Mesenchymal stem cell (in vitro differentiated cells and primary cell): ENCODE data around the gene LY86.

Experiments used
- DNase-seq: peaks from one replicate; pipeline ENCODE4 v3.0.0-alpha.2; 2013
- H2AFZ ChIP-seq: one replicate; pipeline ENCODE4 v1.6.1; 2013; ENCODE audit warnings: low read depth, mild to moderate bottlenecking, control low read depth, inconsistent platforms, low read length, moderate library complexity
- H2AK5ac ChIP-seq: 2 replicates; pipeline ENCODE4 v1.6.1; 2013; ENCODE audit warnings: low read length, moderate library complexity, mild to moderate bottlenecking, inconsistent platforms; ENCODE audit not compliant: severe bottlenecking
- H2BK120ac ChIP-seq: one replicate; pipeline ENCODE4 v1.6.1; 2013; ENCODE audit warnings: low read depth, mild to moderate bottlenecking, inconsistent platforms, low read length, moderate library complexity
- H2BK12ac ChIP-seq, 2 experiments: one replicate each; pipeline ENCODE4 v1.6.1; 2013; ENCODE audit warnings: inconsistent platforms in 2 of 2, low read length in 2 of 2, mild to moderate bottlenecking in 2 of 2, moderate library complexity in 2 of 2, control low read depth in 1 of 2
- H2BK15ac ChIP-seq: one replicate; pipeline ENCODE4 v1.6.1; 2013; ENCODE audit warnings: mild to moderate bottlenecking, low read depth, inconsistent platforms; ENCODE audit not compliant: poor library complexity, severe bottlenecking
- H2BK5ac ChIP-seq: 2 replicates; pipeline ENCODE4 v1.6.1; 2013; ENCODE audit warnings: low read depth, mild to moderate bottlenecking, low read length, control low read depth, inconsistent platforms; ENCODE audit not compliant: poor library complexity, severe bottlenecking
- H3K14ac ChIP-seq, 2 experiments: one replicate each; pipeline ENCODE4 v1.6.1; 2013; ENCODE audit warnings: inconsistent platforms in 2 of 2, low read length in 2 of 2, control low read depth in 1 of 2, mild to moderate bottlenecking in 1 of 2, moderate library complexity in 1 of 2
- H3K18ac ChIP-seq, 2 experiments: one replicate each; pipeline ENCODE4 v1.6.1; 2013; ENCODE audit warnings: inconsistent platforms in 2 of 2, low read length in 2 of 2, control low read depth in 1 of 2, low read depth in 1 of 2, mild to moderate bottlenecking in 1 of 2
- H3K23ac ChIP-seq, 2 experiments: one replicate each; pipeline ENCODE4 v1.6.1; 2013; ENCODE audit warnings: inconsistent platforms in 2 of 2, low read length in 2 of 2, mild to moderate bottlenecking in 2 of 2, moderate library complexity in 2 of 2, control low read depth in 1 of 2
- H3K27ac ChIP-seq: 2 replicates; pipeline ENCODE4 v1.5.1; 2013; ENCODE audit warnings: mild to moderate bottlenecking, moderate library complexity, low read length, control low read depth, inconsistent platforms; ENCODE audit not compliant: poor library complexity, severe bottlenecking
- H3K27me3 ChIP-seq, 2 experiments: 2 replicates each; pipeline versions ENCODE4 v1.6.1 to v1.7.0; 2013; ENCODE audit warnings: low read length in 2 of 2, mild to moderate bottlenecking in 2 of 2, moderate library complexity in 2 of 2, control low read depth in 1 of 2, inconsistent platforms in 1 of 2; ENCODE audit not compliant: control insufficient read depth in 1 of 2, insufficient read depth in 1 of 2
- H3K36me3 ChIP-seq, 2 experiments: 2 replicates each; pipeline versions ENCODE4 v1.6.1 to v1.7.0; 2013; ENCODE audit warnings: low read length in 2 of 2, control low read depth in 1 of 2, inconsistent platforms in 1 of 2, low read depth in 1 of 2, mild to moderate bottlenecking in 1 of 2; ENCODE audit not compliant: insufficient read depth in 2 of 2, control insufficient read depth in 1 of 2
- H3K4ac ChIP-seq, 2 experiments: one replicate each; pipeline ENCODE4 v1.6.1; 2013; ENCODE audit warnings: inconsistent platforms in 2 of 2, low read length in 2 of 2, mild to moderate bottlenecking in 2 of 2, moderate library complexity in 2 of 2, control low read depth in 1 of 2, low read depth in 1 of 2
- H3K4me1 ChIP-seq: 2 replicates; pipeline ENCODE4 v1.6.1; 2013; ENCODE audit warnings: low read depth, low read length, control low read depth; ENCODE audit not compliant: control insufficient read depth, insufficient read depth
- H3K4me2 ChIP-seq: 2 replicates; pipeline ENCODE4 v1.6.1; 2013; ENCODE audit warnings: low read length, mild to moderate bottlenecking, inconsistent platforms; ENCODE audit not compliant: poor library complexity, severe bottlenecking
- H3K4me3 ChIP-seq, 2 experiments: 2 replicates each; pipeline versions ENCODE4 v1.5.1 to v1.7.0; 2013; ENCODE audit warnings: low read length in 2 of 2, mild to moderate bottlenecking in 2 of 2, control low read depth in 1 of 2, low read depth in 1 of 2; ENCODE audit not compliant: insufficient read depth in 1 of 2
- H3K79me1 ChIP-seq: replicated peaks from 2 replicates; pipeline ENCODE4 v1.6.1; 2013; ENCODE audit warnings: mild to moderate bottlenecking, control low read depth, low read length, inconsistent platforms; ENCODE audit not compliant: poor library complexity, severe bottlenecking
- H3K9ac ChIP-seq: 2 replicates; pipeline ENCODE4 v1.7.0; 2013; ENCODE audit warnings: mild to moderate bottlenecking, low read length, moderate library complexity
- H3K9me3 ChIP-seq: 2 replicates; pipeline ENCODE4 v1.7.0; 2013; ENCODE audit warnings: mild to moderate bottlenecking, low read length; ENCODE audit not compliant: control insufficient read depth
- H4K8ac ChIP-seq: one replicate; pipeline ENCODE4 v1.6.1; 2013; ENCODE audit warnings: inconsistent platforms, mild to moderate bottlenecking, low read length, moderate library complexity
- H4K91ac ChIP-seq: one replicate; pipeline ENCODE4 v1.6.1; 2013; ENCODE audit warnings: mild to moderate bottlenecking, low read length, inconsistent platforms
- WGBS: methylation state at CpG from one replicate; pipeline ENCODE4 v1.1.7; 2013; ENCODE audit warnings: mixed read lengths; 5-methylcytosine and 5-hydroxymethylcytosine counted together

Gene LY86

GRCh38 chr6:6622501-6622900 is 34.0 kb downstream of the LY86 start:
- no peak overlapping the region for H2AK5ac ChIP-seq
- no peak overlapping the region for H2BK12ac ChIP-seq
- H3K79me1 ChIP-seq, result no peaks in the 10 kb centered on the region
- no peak overlapping the region for H4K91ac ChIP-seq
- no peak overlapping the region for H2BK15ac ChIP-seq
- H3K27me3 ChIP-seq, result peaks cover 4 to 39% of the 10 kb centered on the region in 2 experiments
- no peak overlapping the region for H3K4me2 ChIP-seq
- 88% methylated on average over 1 of the region's 1 CpG for WGBS
- no peak for DNase-seq
- H3K27ac ChIP-seq, result no peak overlapping the region
- no peak overlapping the region for H2BK5ac ChIP-seq
- no peaks in the 10 kb centered on the region for H3K36me3 ChIP-seq
- H3K9me3 ChIP-seq, result no peaks in the 10 kb centered on the region
- H3K23ac ChIP-seq, result no peak overlapping the region
- H4K8ac ChIP-seq, result no peak overlapping the region
- no peak overlapping the region for H3K4me3 ChIP-seq
- no peak overlapping the region for H3K18ac ChIP-seq
- no peaks in the 10 kb centered on the region for H3K4me1 ChIP-seq
- no peak overlapping the region for H3K4ac ChIP-seq
- H2AFZ ChIP-seq, result no peak overlapping the region
- H2BK120ac ChIP-seq, result no peak overlapping the region
- no peak overlapping the region for H3K14ac ChIP-seq
- no peak overlapping the region for H3K9ac ChIP-seq

GRCh38 chr6:6623553-6623952 is 35.0 kb downstream of the LY86 start:
- Histone ChIP-seq H3K14ac (peak overlapping the region in 1 of 2 experiments; percentile 26), H2AFZ (no peak overlapping the region), H3K9ac (no peak overlapping the region), H2BK5ac (no peak overlapping the region), H3K4me2 (no peak overlapping the region), H2AK5ac (no peak overlapping the region), H3K23ac (no peak overlapping the region), H2BK12ac (peak overlapping the region in 1 of 2 experiments; percentile 50), H2BK15ac (no peak overlapping the region), H3K27ac (no peak overlapping the region), H3K9me3 (no peaks in the 10 kb centered on the region), H3K4me3 (no peak overlapping the region), H3K4ac (no peak overlapping the region), H3K27me3 (peaks cover 4 to 45% of the 10 kb centered on the region in 2 experiments), H3K4me1 (no peaks in the 10 kb centered on the region), H2BK120ac (no peak overlapping the region), H3K79me1 (no peaks in the 10 kb centered on the region), H4K8ac (peak overlapping the region; percentile 12), H3K18ac (peak overlapping the region; percentile 5 to 59), H4K91ac (no peak overlapping the region), H3K36me3 (no peaks in the 10 kb centered on the region)
- peak; percentile 33 for DNase-seq
- 0% methylated on average over 1 of the region's 1 CpG for WGBS

GRCh38 chr6:6624269-6624990 is 35.9 kb downstream of the LY86 start:
- Histone ChIP-seq H3K18ac (no peak overlapping the region), H2AFZ (no peak overlapping the region), H3K79me1 (no peaks in the 10 kb centered on the region), H3K4ac (no peak overlapping the region), H3K4me3 (no peak overlapping the region), H4K91ac (no peak overlapping the region), H2BK120ac (no peak overlapping the region), H3K36me3 (no peaks in the 10 kb centered on the region), H3K27me3 (peaks cover 4 to 50% of the 10 kb centered on the region in 2 experiments), H2AK5ac (no peak overlapping the region), H4K8ac (no peak overlapping the region), H3K9ac (no peak overlapping the region), H3K9me3 (no peaks in the 10 kb centered on the region), H3K14ac (no peak overlapping the region), H2BK5ac (no peak overlapping the region), H3K4me2 (no peak overlapping the region), H3K4me1 (no peaks in the 10 kb centered on the region), H3K23ac (no peak overlapping the region), H3K27ac (no peak overlapping the region), H2BK12ac (no peak overlapping the region), H2BK15ac (no peak overlapping the region)
- DNase-seq, result no peak
- 85% methylated on average over 2 of the region's 6 CpGs for WGBS

GRCh38 chr6:6626187-6626586 is 37.7 kb downstream of the LY86 start:
- H2AFZ ChIP-seq, result no peak overlapping the region
- H3K9ac ChIP-seq, result no peak overlapping the region
- no peak overlapping the region for H2BK5ac ChIP-seq
- no peak overlapping the region for H2BK15ac ChIP-seq
- no peaks in the 10 kb centered on the region for H3K4me1 ChIP-seq
- no peak overlapping the region for H2BK12ac ChIP-seq
- H3K4ac ChIP-seq, result no peak overlapping the region
- no peaks in the 10 kb centered on the region for H3K79me1 ChIP-seq
- DNase-seq, result no peak
- H4K8ac ChIP-seq, result no peak overlapping the region
- H3K27me3 ChIP-seq, result peaks cover 4 to 39% of the 10 kb centered on the region in 2 experiments
- WGBS, result 74% methylated on average over 6 of the region's 6 CpGs
- no peak overlapping the region for H3K23ac ChIP-seq
- no peak overlapping the region for H3K4me2 ChIP-seq
- no peak overlapping the region for H3K27ac ChIP-seq
- H3K36me3 ChIP-seq, result no peaks in the 10 kb centered on the region
- no peak overlapping the region for H3K4me3 ChIP-seq
- H3K14ac ChIP-seq, result no peak overlapping the region
- H2BK120ac ChIP-seq, result no peak overlapping the region
- H2AK5ac ChIP-seq, result no peak overlapping the region
- no peaks in the 10 kb centered on the region for H3K9me3 ChIP-seq
- H3K18ac ChIP-seq, result no peak overlapping the region
- no peak overlapping the region for H4K91ac ChIP-seq
